Fibroblast of skin of left biceps (primary cell): ENCODE data around the gene GPALPP1.
"Not testable (repeated sequence)": the region's sequence is repeated elsewhere in the genome, so short reads cannot be mapped to it uniquely, and the experiment has no call there.

Experiments used
- DNase-seq, 2 experiments: peaks; one replicate each; pipeline ENCODE4 v3.0.0-alpha.2; 2013; ENCODE audit warnings: low read depth in 2 of 2

Gene GPALPP1

DNA sequence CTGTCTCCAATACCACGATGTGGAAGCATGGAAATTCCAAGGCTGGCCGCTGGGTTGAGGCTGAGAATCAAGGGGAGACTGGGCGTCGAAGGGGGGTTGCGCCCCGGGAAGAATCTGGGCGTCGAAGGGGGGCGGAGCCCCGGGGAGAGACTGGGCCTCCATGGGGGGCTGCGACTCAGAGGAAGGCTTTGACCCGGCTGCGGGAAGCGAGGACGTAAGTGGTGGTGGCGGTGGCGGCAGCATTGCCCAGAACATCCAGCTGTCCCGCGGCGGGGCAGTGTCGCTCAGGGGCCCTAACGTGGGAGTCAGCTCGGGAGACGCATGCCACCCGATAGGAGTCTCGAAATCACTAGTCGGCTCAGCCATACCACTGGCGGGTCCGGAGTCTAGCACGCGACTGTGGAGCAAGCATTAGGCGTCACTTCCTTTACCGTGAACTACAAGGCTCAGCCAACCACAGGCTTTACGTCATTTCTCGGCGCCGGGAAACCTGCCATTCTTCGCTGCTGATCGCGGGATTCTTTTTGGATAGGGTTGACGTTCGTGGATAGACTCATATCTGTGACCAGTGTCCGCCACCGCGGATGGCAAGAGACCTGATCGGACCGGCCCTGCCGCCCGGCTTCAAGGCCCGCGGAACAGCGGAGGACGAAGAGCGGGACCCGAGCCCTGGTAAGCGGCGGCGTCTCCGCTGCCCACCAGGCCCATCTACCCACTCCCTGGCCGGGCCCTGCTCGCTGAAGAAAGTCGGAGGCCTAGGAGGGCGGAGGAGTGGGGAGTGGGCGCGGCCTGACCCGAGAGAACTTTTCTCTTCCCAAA is at the start of gene GPALPP1, which contains the start of gene NUFIP1:
Gene GPALPP1 (plus strand): TSS at position 468 of the 819 bp plus-strand sequence. CDS start 117 bp downstream, at position 585.
Gene NUFIP1 (minus strand): TSS at position 401 of the 819 bp plus-strand sequence. CDS start 35 bp downstream, at position 366.
- DNase-seq: peak; percentile 75 to 81

DNA sequence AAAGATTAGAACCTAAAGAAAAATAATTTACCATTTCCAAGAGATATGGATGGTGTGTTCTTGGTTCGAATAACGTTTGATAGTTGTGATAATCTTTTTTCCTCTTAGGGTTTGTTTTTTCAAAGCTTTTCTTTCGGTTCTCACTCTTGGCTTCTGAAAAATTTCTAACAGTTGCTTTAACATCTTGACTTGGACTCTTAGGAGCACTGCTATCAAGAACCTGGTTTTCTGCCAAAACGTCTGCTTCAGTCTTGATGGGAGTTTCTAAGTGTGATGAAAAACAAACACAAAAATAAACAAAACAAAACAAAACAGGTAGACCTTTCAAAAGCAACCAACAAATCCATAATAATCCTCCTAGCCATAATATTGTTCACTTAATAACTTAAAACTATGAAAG is 45.9 kb upstream of the GPALPP1 start:
- DNase-seq: not testable (repeated sequence)

GRCh38 chr13:44951184-44951583 is 38.2 kb upstream of the GPALPP1 start:
- no peak for DNase-seq

- no peak for DNase-seq
Measured at GRCh38 chr13:44952671-44953070, 36.7 kb upstream of the GPALPP1 start.

GRCh38 chr13:44954224-44954623 is 35.1 kb upstream of the GPALPP1 start:
- no peak for DNase-seq

DNA sequence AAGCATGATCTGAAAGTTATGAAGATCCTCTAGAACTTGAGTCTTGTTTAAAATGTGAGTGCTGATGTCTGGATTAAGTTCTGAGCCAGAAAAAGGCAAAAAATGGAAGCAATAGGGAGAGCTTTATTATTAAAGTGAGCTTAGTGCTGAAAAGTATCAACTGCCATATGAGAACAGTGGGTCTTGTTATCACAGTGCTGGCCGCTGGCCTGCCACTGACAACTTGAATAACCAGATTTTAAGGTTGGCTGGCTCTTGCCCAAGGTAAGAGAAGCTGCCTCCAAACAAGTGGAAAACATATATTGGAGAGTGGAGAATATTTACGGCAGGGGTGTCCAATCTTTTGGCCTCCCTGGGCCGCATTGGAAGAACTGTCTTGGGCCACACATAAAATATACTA is 33.9 kb upstream of the GPALPP1 start:
- DNase-seq: no peak

DNA sequence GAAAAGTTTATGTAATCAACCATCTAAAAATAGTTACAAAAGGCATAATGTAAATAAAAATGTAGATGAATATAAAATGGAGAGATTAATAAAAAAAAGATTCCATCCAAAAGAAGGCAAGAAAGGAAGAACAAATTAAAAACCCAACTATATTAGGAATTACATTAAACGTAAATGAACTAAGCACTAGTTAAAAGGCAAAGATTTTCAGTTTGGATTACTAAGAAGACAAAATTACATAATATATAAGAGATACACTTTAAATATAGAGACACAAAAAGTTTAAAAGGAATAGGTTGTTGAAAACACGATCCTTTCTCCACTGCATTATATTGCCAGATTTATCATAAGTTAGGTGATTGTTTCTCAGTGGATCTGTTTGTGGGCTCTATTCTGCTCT is 27.3 kb upstream of the GPALPP1 start:
- no peak for DNase-seq

DNA sequence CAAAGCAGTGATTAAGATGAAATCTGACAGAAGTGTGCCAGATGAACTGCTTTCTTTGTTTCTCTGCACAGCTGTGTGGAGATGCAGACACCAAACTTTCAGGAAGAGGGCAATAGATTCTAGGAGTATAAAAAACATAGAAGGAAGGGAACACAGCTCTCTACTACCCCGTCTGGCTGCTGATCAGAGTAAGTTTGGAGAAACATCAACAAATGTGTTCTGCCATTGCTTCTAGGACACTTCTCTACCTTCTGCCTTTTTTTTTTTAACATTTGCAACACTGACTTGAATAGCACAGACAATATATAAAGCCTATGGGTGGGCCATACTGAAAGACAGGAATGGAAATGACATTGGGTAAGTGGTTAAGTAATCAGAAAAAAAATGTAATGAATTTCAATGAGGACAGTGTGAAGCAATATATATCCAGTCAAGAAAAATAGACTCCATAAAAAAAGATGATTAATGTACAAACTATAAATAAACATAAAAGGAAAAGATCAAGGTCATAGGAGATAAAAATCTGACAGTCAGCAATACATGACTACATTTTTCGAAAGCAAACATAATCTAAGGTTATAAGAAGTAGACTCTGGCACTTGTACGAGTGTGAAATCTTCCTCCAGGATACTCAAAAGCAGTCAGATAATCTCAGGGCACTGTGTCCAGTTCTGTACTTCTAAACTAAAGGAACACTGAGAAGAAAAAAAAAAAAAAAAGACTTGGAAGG is 21.5 kb upstream of the GPALPP1 start:
- no peak for DNase-seq

DNA sequence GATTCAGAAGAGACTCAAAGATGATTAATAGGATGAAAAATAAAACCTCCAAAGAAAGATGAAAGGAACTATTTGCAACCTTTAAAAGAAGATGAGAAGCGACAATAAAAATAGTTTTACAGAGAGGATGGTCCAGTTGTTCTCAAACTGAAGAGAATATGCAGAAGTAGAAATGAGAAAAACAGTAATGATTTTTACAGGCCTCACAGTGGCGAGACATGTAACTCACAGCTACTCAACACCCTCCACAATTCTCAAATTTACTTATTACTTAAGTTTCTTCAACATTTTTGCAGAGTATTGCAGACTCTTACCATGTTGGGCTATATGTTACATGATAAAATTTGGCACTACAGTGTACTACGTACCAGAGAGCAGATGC is 20.9 kb upstream of the GPALPP1 start:
- no peak for DNase-seq

GRCh38 chr13:44969551-44970484 is 19.5 kb upstream of the GPALPP1 start:
- DNase-seq: peak in 1 of 2 experiments; percentile 33

- DNase-seq: no peak
Measured at GRCh38 chr13:44971656-44972595, 17.4 kb upstream of the GPALPP1 start.

DNA sequence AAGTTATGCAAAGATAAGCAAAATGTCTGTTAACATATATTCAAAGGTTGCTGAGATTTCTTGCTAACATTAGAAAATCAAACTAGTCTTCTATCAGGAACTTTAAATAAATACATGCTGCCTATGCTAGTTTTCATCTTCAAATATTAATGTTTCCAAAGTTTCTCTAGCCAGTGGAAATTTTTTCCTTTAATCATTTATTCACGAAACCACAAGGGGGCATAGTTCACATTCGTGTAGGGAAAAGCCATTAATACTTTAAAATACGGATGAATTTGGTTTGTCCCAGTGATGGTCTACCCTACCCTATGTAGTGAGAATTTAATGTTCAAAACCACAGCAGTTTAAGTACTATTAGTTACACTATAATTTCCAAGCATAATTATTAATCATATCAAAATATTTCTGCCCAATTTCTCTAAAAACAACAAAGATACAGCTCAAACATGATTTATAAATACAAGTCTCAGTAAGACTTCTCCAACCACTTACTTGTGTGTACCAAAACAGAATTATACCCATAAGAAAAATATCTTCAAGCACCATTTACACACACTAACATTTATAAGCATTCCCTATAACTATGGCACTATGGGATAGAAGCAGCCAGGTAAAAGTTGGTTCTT is 16.3 kb upstream of the GPALPP1 start:
- DNase-seq: no peak

- DNase-seq: peak in 1 of 2 experiments; percentile 19
Measured at GRCh38 chr13:44974056-44974793, 15.1 kb upstream of the GPALPP1 start.

- no peak for DNase-seq
Measured at GRCh38 chr13:44976196-44976595, 13.1 kb upstream of the GPALPP1 start.

- DNase-seq: no peak
Measured at GRCh38 chr13:44976949-44977583, 12.3 kb upstream of the GPALPP1 start.

DNA sequence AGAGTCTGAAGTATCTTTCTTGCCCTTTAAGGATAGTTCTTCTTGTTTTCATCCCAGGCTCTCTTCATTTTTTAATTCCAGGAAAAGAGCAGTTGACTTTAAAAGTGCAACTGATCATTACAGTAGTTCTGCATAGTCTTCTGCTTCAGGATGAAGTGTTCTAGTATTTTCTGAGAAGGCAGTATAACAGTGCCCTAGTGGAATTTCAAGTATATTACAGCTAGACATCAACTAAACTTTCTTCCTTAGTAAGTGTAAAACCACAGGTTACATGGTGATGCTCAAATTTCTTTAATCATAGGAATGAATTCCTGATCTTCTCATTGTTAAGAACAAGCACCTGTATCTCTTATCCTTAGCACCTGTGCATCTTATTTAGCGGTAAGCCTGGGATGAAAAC is 11.0 kb upstream of the GPALPP1 start:
- DNase-seq: no peak

GRCh38 chr13:44989941-44990340 is 603 bp downstream of the GPALPP1 start:
- DNase-seq: no peak

- no peak for DNase-seq
Measured at GRCh38 chr13:45003417-45003816, 14.1 kb downstream of the GPALPP1 start.

DNA sequence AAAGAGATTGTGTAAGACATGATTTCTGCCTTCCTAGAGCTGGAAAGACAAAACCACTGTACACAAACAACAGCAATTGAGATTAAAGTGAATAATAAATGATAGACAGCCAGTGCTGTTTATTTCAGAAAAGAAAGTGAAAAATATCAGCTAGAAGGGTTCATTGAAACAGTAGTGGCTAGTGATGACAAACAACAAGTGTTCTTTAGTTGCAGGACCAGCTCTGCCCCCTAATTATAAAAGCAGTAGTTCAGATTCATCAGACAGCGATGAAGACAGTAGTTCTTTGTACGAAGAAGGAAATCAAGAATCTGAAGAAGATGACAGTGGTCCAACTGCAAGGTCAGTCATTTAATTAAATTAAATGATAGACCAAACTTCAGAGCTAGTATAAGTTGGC is 14.8 kb downstream of the GPALPP1 start:
- no peak for DNase-seq
